Measurements from ENCODE around the gene ZNF641. TPM values are rescaled to one million over a fixed set of nuclear protein-coding genes. Genes with fewer than 3 reads are reported as not detected.
A peak's percentile ranks its signal among the peaks of the same experiment; 100 is the strongest.

The ZNF641 gene
- 10 to 100 TPM; 24.2 to 26.5 (median 25.9) TPM for polyA plus RNA-seq (ENCODE audit: insufficient read length in 3 of 3)

- peak; percentile 38 to 61 (median 54) for DNase-seq (ENCODE audit: low read depth in 3 of 3, low spot score in 2 of 3)
Observed at GRCh38 chr12:48350249-48351021, at the start of gene ZNF641. TSS of gene ZNF641 (minus strand) at chr12:48350919. CDS start at chr12:48348090, 2,829 bp downstream.

- no peak for DNase-seq (ENCODE audit: low read depth in 3 of 3, low spot score in 2 of 3)
Observed at GRCh38 chr12:48390026-48390425, 39.3 kb upstream of the ZNF641 start.

- DNase-seq (ENCODE audit: low read depth in 3 of 3, low spot score in 2 of 3), result no peak
Observed at GRCh38 chr12:48389409-48389808, 38.7 kb upstream of the ZNF641 start.

GRCh38 chr12:48388938-48389337 lies 38.2 kb upstream of the ZNF641 start:
- no peak for DNase-seq (ENCODE audit: low read depth in 3 of 3, low spot score in 2 of 3)

- DNase-seq (ENCODE audit: low read depth in 3 of 3, low spot score in 2 of 3), result no peak
Observed at GRCh38 chr12:48388460-48388859, 37.7 kb upstream of the ZNF641 start.

GRCh38 chr12:48380596-48380995 lies 29.9 kb upstream of the ZNF641 start:
- DNase-seq (ENCODE audit: low read depth in 3 of 3, low spot score in 2 of 3), result no peak

GRCh38 chr12:48379794-48380193 lies 29.1 kb upstream of the ZNF641 start:
- DNase-seq (ENCODE audit: low read depth in 3 of 3, low spot score in 2 of 3), result no peak

GRCh38 chr12:48377646-48378045 lies 26.9 kb upstream of the ZNF641 start:
- no peak for DNase-seq (ENCODE audit: low read depth in 3 of 3, low spot score in 2 of 3)

- DNase-seq (ENCODE audit: low read depth in 3 of 3, low spot score in 2 of 3), result no peak
Observed at GRCh38 chr12:48374164-48374563, 23.4 kb upstream of the ZNF641 start.

- no peak for DNase-seq (ENCODE audit: low read depth in 3 of 3, low spot score in 2 of 3)
Observed at GRCh38 chr12:48366131-48366530, 15.4 kb upstream of the ZNF641 start.

GRCh38 chr12:48361664-48362339 lies 11.1 kb upstream of the ZNF641 start:
- DNase-seq (ENCODE audit: low read depth in 3 of 3, low spot score in 2 of 3), result no peak

GRCh38 chr12:48358937-48359513 lies 8.3 kb upstream of the ZNF641 start:
- no peak for DNase-seq (ENCODE audit: low read depth in 3 of 3, low spot score in 2 of 3)

- DNase-seq (ENCODE audit: low read depth in 3 of 3, low spot score in 2 of 3), result no peak
Observed at GRCh38 chr12:48356041-48356768, 5.5 kb upstream of the ZNF641 start.

- no peak for DNase-seq (ENCODE audit: low read depth in 3 of 3, low spot score in 2 of 3)
Observed at GRCh38 chr12:48352157-48352760, 1.5 kb upstream of the ZNF641 start.

- peak; percentile 46 to 57 (median 48) for DNase-seq (ENCODE audit: low read depth in 3 of 3, low spot score in 2 of 3)
Observed at GRCh38 chr12:48351022-48351708, 446 bp upstream of the ZNF641 start.

- no peak for DNase-seq (ENCODE audit: low read depth in 3 of 3, low spot score in 2 of 3)
Observed at GRCh38 chr12:48349471-48349870, 1.2 kb downstream of the ZNF641 start.

- DNase-seq (ENCODE audit: low read depth in 3 of 3, low spot score in 2 of 3), result no peak
Observed at GRCh38 chr12:48342980-48343379, 7.7 kb downstream of the ZNF641 start.

- no peak for DNase-seq (ENCODE audit: low read depth in 3 of 3, low spot score in 2 of 3)
Observed at GRCh38 chr12:48340943-48341342, 9.8 kb downstream of the ZNF641 start.

GRCh38 chr12:48339442-48340117 lies 11.1 kb downstream of the ZNF641 start:
- no peak for DNase-seq (ENCODE audit: low read depth in 3 of 3, low spot score in 2 of 3)

Data from right renal cortex interstitium (tissue), 3 donors.